DOHH2 (cell line): ENCODE results near the gene TP53I11.
A peak's percentile ranks its signal among the peaks of the same experiment; 100 is the strongest.

Experiments
- H3F3A ChIP-seq: fragments of 200-600 bp; sonication (generic), shearing (Covaris generic); 2 replicates; pipeline ENCODE4 v1.6.0; 2016; ENCODE audit warnings: antibody characterized with exemption, mild to moderate bottlenecking; ENCODE audit not compliant: control insufficient read depth, insufficient read depth
- H3K27ac ChIP-seq: fragments of 200-600 bp; sonication (generic); 2 replicates; pipeline ENCODE4 v1.5.1; 2014; ENCODE audit warnings: low read depth, mild to moderate bottlenecking, low read length, moderate library complexity
- H3K27me3 ChIP-seq: fragments of 200-600 bp; sonication (generic); 2 replicates; pipeline ENCODE4 v1.6.1; 2014; ENCODE audit warnings: mild to moderate bottlenecking, low read length, mixed read lengths; ENCODE audit not compliant: control insufficient read depth
- H3K36me3 ChIP-seq: fragments of 200-600 bp; sonication (generic); 2 replicates; pipeline ENCODE4 v1.6.1; 2014; ENCODE audit warnings: mild to moderate bottlenecking, low read length, moderate library complexity, mixed read lengths; ENCODE audit not compliant: control insufficient read depth
- H3K4me1 ChIP-seq: fragments of 200-600 bp; sonication (generic); 2 replicates; pipeline ENCODE4 v1.6.1; 2014; ENCODE audit warnings: mild to moderate bottlenecking, low read length, mixed read lengths; ENCODE audit not compliant: control insufficient read depth
- H3K4me2 ChIP-seq: fragments of 200-600 bp; sonication (generic); 2 replicates; pipeline ENCODE4 v1.6.0; 2014; ENCODE audit warnings: mild to moderate bottlenecking, low read length, moderate library complexity
- H3K4me3 ChIP-seq: fragments of 200-600 bp; sonication (generic); 2 replicates; pipeline ENCODE4 v1.5.1; 2014; ENCODE audit warnings: mild to moderate bottlenecking, low read length, mixed read lengths
- H3K79me2 ChIP-seq: fragments of 200-600 bp; sonication (generic); 2 replicates; pipeline ENCODE4 v1.6.1; 2014; ENCODE audit warnings: mild to moderate bottlenecking, low read length, mixed read lengths; ENCODE audit not compliant: control insufficient read depth
- H3K9me2 ChIP-seq: fragments of 200-600 bp; sonication (generic); replicated peaks from 2 replicates; pipeline ENCODE4 v1.6.1; 2014; ENCODE audit warnings: mild to moderate bottlenecking, low read length, mixed read lengths; ENCODE audit not compliant: control insufficient read depth
- H3K9me3 ChIP-seq: fragments of 200-600 bp; sonication (generic); 2 replicates; pipeline ENCODE4 v1.6.1; 2014; ENCODE audit warnings: antibody characterized with exemption, low read length, mixed read lengths; ENCODE audit not compliant: control insufficient read depth, insufficient read depth
- H4K20me1 ChIP-seq: fragments of 200-600 bp; sonication (generic); 2 replicates; pipeline ENCODE4 v1.6.0; 2014; ENCODE audit warnings: low read depth, mild to moderate bottlenecking, antibody characterized with exemption, low read length, moderate library complexity; ENCODE audit not compliant: control insufficient read depth, insufficient read depth
- EZH2phosphoT487 ChIP-seq: fragments of 200-600 bp; sonication (generic); IDR thresholded peaks from 2 replicates; pipeline ENCODE4 v1.6.1; 2017; ENCODE audit warnings: borderline replicate concordance, mild to moderate bottlenecking, antibody characterized with exemption, low read length, moderate library complexity, mixed read lengths
- TF ChIP-seq, protein P1 (sequence below): fragments of 200-600 bp; sonication (generic); IDR thresholded peaks from one replicate; pipeline ENCODE4 v1.5.1; 2014; ENCODE audit warnings: antibody characterized with exemption, mild to moderate bottlenecking, low read depth, low read length; ENCODE audit not compliant: poor library complexity, severe bottlenecking

Gene TP53I11, protein sequence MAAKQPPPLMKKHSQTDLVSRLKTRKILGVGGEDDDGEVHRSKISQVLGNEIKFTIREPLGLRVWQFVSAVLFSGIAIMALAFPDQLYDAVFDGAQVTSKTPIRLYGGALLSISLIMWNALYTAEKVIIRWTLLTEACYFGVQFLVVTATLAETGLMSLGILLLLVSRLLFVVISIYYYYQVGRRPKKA

GRCh38 chr11:44950625-44951476, at the start of gene TP53I11:
Gene TP53I11, minus strand, starts transcription at chr11:44950883. Its CDS starts 12,548 bp downstream, at chr11:44938335.
- Histone ChIP-seq H3K9me2 (no peaks in the 10 kb centered on the region), H3K4me3 (peak within 1 kb of the TSS; percentile 56), H3K9me3 (no peaks in the 10 kb centered on the region), H3K79me2 (no peaks in the 10 kb centered on the region), H3K27me3 (peaks cover 30% of the 10 kb centered on the region), H3F3A (no peaks in the 10 kb centered on the region; the same call in 1 of the 2 replicates), H4K20me1 (no peaks in the 10 kb centered on the region; the same call in 1 of the 2 replicates), H3K4me2 (peak within 1 kb of the TSS; percentile 63), H3K4me1 (peaks cover 19% of the 10 kb centered on the region), H3K27ac (no peak within 1 kb of the TSS), H3K36me3 (no peaks in the 10 kb centered on the region)
- TF ChIP-seq, protein P1, sequence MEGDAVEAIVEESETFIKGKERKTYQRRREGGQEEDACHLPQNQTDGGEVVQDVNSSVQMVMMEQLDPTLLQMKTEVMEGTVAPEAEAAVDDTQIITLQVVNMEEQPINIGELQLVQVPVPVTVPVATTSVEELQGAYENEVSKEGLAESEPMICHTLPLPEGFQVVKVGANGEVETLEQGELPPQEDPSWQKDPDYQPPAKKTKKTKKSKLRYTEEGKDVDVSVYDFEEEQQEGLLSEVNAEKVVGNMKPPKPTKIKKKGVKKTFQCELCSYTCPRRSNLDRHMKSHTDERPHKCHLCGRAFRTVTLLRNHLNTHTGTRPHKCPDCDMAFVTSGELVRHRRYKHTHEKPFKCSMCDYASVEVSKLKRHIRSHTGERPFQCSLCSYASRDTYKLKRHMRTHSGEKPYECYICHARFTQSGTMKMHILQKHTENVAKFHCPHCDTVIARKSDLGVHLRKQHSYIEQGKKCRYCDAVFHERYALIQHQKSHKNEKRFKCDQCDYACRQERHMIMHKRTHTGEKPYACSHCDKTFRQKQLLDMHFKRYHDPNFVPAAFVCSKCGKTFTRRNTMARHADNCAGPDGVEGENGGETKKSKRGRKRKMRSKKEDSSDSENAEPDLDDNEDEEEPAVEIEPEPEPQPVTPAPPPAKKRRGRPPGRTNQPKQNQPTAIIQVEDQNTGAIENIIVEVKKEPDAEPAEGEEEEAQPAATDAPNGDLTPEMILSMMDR: peak; percentile 61
- TF ChIP-seq EZH2phosphoT487: no peak

GRCh38 chr11:44999068-44999467, 48.4 kb upstream of the TP53I11 start:
- Histone ChIP-seq H3K9me3 (no peaks in the 10 kb centered on the region), H3K27me3 (peaks cover 21% of the 10 kb centered on the region; the same call in 1 of the 2 replicates), H3K79me2 (no peaks in the 10 kb centered on the region), H3K9me2 (no peaks in the 10 kb centered on the region), H4K20me1 (no peaks in the 10 kb centered on the region), H3F3A (no peaks in the 10 kb centered on the region), H3K36me3 (no peaks in the 10 kb centered on the region), H3K4me2 (no peak overlapping the region), H3K4me1 (peaks cover 4% of the 10 kb centered on the region), H3K27ac (no peak overlapping the region), H3K4me3 (no peak overlapping the region)
- no peak for TF ChIP-seq EZH2phosphoT487
- TF ChIP-seq, protein P1: no peak

- Histone ChIP-seq H3K27me3 (peaks cover 22% of the 10 kb centered on the region; the same call in 1 of the 2 replicates), H3K9me3 (no peaks in the 10 kb centered on the region), H3F3A (no peaks in the 10 kb centered on the region), H3K27ac (no peak overlapping the region), H4K20me1 (no peaks in the 10 kb centered on the region), H3K9me2 (no peaks in the 10 kb centered on the region), H3K79me2 (no peaks in the 10 kb centered on the region), H3K36me3 (no peaks in the 10 kb centered on the region), H3K4me1 (no peaks in the 10 kb centered on the region), H3K4me2 (no peak overlapping the region), H3K4me3 (no peak overlapping the region)
- TF ChIP-seq, protein P1: no peak
- no peak for TF ChIP-seq EZH2phosphoT487
These were observed 47.4 kb upstream of the TP53I11 start for GRCh38 chr11:44998051-44998450.
